HG03469 (cell line): ENCODE results near the gene CDH24.

Experiments used
- ATAC-seq: cut with Tn5 transposase; IDR thresholded peaks from one replicate; pipeline ENCODE4 v1.9.1; 2021; ENCODE audit warnings: mild to moderate bottlenecking, moderate library complexity, moderate number of reproducible peaks; ENCODE audit not compliant: unreplicated experiment

Gene CDH24

GRCh38 chr14:23056956-23057756 lies at the start of gene CDH24:
Gene CDH24, minus strand, starts transcription at chr14:23057520. Its CDS starts 1,787 bp downstream, at chr14:23055733.
- ATAC-seq = no peak

- no peak for ATAC-seq
Observed at GRCh38 chr14:23106747-23107045, 49.4 kb upstream of the CDH24 start.

- no peak for ATAC-seq
Observed at GRCh38 chr14:23105348-23105824, 48.1 kb upstream of the CDH24 start.

- ATAC-seq = no peak
Observed at GRCh38 chr14:23104591-23105347, 47.4 kb upstream of the CDH24 start, which contains the start of gene CIROP. Gene CIROP, minus strand, starts transcription at chr14:23104989. Its CDS starts 69 bp downstream, at chr14:23104920.

- no peak for ATAC-seq
Observed at GRCh38 chr14:23104070-23104590, 46.8 kb upstream of the CDH24 start.

- ATAC-seq = no peak
Observed at GRCh38 chr14:23103581-23103980, 46.3 kb upstream of the CDH24 start.

GRCh38 chr14:23102801-23103200 lies 45.5 kb upstream of the CDH24 start:
- no peak for ATAC-seq

- ATAC-seq = no peak
Observed at GRCh38 chr14:23101986-23102625, 44.8 kb upstream of the CDH24 start.

- ATAC-seq = no peak
Observed at GRCh38 chr14:23101213-23101970, 44.1 kb upstream of the CDH24 start.

- ATAC-seq = no peak
Observed at GRCh38 chr14:23099212-23099861, 42.0 kb upstream of the CDH24 start.

GRCh38 chr14:23097786-23098185 lies 40.5 kb upstream of the CDH24 start:
- ATAC-seq = no peak

GRCh38 chr14:23095196-23096108 lies 38.1 kb upstream of the CDH24 start, which contains the start of gene C14orf119:
Gene C14orf119, plus strand, starts transcription at chr14:23095505. Its CDS starts 2,154 bp downstream, at chr14:23097659.
- peak; percentile 87 for ATAC-seq

- ATAC-seq = peak; percentile 18
Observed at GRCh38 chr14:23094666-23095195, 37.4 kb upstream of the CDH24 start, which contains the start of gene ACIN1. Gene ACIN1, minus strand, starts transcription at chr14:23095136. Its CDS starts 24 bp downstream, at chr14:23095112.

- no peak for ATAC-seq
Observed at GRCh38 chr14:23093991-23094665, 36.8 kb upstream of the CDH24 start.

- no peak for ATAC-seq
Observed at GRCh38 chr14:23093526-23093925, 36.2 kb upstream of the CDH24 start.

GRCh38 chr14:23093104-23093503 lies 35.8 kb upstream of the CDH24 start:
- ATAC-seq = no peak

- no peak for ATAC-seq
Observed at GRCh38 chr14:23091294-23092225, 34.2 kb upstream of the CDH24 start.
